ENCODE results near the gene BAIAP2.

Gene BAIAP2

GRCh38 chr17:81090361-81091136, 55.6 kb downstream of the BAIAP2 start:
- no peak for DNase-seq (ENCODE audit: low read depth in 2 of 2)

DNA sequence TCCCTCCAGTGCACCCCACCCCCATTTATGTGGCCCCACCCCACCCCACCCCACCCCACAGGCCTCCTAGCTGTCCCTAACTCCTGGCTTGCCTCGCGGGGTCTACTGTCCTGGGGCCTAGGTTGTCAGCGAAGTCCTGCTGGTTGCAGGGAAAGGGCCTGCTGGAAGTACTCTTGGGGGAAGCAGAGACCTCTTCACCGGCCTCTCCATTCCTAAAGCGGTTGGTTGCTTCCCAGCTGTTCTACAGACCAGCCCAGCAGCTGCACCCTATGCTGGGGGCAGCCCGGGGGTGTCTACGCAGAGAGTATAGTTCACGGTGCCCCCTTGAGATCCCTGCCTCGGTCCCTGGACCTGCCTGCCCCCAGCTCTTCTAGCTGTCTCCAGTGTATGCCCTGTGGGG, 56.2 kb downstream of the BAIAP2 start:
- DNase-seq (ENCODE audit: low read depth in 2 of 2) = no peak

- no peak for DNase-seq (ENCODE audit: low read depth in 2 of 2)
These were observed 57.0 kb downstream of the BAIAP2 start for GRCh38 chr17:81091774-81092517.

DNA sequence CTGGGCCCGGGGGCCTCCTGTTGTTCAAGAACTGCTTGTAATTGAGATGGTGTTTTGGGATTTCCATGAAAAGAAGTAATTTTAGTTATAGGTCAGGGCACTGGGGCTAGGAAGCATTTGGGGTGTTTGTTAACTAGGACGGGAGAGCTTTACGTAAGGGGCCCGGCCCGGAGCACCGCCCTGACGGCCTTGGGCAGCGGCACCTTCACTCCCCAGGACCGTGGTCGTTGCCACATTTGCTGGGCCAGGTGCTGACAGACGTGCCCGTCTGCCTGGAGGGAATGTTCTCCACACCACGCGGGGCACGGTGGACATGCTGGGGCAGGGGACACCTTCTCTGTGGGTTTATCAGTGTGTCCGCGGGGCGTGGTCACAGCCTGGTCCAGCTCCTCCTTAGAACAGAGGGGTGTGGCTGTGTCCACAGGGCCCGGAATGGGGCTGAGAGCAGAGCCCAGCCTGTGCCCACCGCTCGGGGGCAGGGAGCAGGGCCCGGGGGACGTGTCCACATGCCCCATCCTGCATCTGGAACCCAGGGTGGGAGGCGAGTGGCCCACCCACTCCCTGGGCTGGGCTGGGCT, 57.7 kb downstream of the BAIAP2 start:
- no peak for DNase-seq (ENCODE audit: low read depth in 2 of 2)

DNA sequence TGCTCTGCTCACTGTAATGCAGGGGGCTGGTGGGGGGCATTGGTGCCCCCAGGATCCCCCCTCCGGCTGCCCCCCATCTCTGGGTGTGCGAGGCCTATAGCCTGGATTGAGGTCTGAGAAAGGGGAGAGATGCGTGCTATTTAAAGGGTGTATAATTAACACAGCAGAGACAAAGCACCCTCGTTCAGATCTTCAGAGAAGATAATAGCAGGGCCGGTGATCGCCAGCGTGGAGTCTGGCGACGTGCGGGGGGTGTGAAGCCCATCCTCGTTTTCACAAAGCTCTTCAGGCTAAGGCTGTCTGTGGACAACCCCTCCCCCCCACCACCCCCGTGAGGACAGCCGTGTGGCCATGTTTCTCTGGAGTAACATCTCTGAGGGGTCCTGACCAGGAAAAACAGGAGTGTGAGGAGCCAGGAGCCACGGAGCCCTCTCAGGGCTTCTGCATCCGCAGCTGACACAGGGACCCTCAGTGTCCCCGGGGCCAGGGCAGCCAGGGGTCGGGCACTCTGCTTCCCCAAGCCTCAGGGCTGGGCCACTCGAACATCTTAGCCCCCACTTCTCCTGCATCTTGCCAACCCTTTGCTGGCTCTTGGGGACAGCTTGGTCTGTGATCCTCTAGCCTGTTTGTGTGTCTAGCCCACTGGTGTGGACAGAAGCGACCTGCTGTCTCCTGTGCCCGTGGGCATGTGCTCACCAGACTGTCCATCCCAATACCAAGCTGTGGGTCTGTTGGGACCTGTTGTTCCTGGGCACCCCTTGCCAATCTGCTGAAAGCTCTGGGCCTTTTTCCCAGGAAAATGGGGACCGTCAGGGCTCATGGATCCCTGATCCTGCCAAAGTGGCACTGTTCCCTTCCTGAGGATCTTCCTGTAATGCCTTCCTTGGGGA, 58.9 kb downstream of the BAIAP2 start:
- DNase-seq (ENCODE audit: low read depth in 2 of 2) = no peak

DNA sequence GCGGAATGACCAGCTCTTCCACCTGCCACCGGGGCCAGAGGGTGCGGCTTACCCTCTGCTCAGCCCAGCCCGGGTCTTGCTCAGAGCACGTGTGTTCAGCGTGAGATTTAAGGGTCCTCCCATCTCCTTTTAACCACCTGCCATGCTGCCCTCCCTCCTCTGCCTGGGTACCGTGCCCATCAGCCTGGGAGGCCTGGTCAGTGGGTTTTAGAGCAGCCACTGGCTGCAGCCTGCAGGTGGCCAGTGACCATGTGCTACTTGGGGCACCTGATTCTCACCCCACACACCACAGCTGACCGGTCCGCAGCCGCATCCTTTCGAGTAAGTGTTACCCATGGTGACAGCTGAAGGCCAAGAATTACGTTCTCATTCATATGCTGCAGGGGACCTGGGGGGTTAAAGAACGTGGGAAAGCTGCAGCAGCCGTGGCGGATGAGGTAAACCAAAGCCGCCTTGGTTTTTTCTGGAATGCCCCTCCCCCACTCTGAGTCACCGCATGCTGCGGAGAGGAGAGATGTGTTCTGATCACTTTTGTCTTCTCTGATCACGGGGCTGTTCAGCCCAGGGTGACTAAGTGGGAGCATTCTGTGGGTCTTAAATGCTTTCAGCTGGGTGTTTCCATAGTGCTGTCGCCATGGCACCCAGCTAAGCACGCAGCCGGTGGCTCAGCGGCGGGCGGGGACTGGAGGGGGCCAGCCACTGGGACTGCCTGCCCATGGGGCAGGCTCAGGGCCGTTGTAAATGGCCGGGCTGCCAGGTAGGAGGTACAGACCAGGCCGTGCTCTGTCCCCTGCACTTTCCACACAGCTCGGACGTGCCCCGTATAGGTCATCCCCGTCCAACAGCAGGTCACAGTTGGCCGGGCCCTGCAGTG, 59.8 kb downstream of the BAIAP2 start:
- DNase-seq (ENCODE audit: low read depth in 2 of 2) = peak; percentile 98

GRCh38 chr17:81095383-81095762, 60.4 kb downstream of the BAIAP2 start:
- no peak for DNase-seq (ENCODE audit: low read depth in 2 of 2)

DNA sequence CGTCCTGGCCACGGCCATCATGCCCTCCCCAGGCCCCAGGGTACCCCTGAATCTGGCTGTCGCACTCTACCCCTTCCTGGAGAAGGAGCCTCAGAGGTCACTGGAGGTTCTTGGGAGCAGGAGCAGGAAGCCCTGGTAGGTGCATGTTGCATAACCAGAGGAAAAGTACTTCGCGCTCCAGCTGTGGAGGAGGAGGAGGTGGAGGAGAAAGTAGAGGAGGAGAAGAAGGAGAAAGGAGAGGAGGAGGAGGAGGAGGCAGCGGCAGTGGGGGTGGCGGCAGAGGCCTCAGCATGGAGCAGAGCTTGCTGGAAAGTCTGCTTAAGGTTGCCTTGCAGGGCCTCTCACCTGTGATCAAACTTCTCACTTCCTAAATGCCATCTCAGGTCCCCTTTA, 61.8 kb downstream of the BAIAP2 start:
- DNase-seq (ENCODE audit: low read depth in 2 of 2) = no peak

GRCh38 chr17:81097134-81097942, 62.4 kb downstream of the BAIAP2 start:
- peak; percentile 41 to 43 for DNase-seq (ENCODE audit: low read depth in 2 of 2)

GRCh38 chr17:81097943-81098308, 63.0 kb downstream of the BAIAP2 start:
- DNase-seq (ENCODE audit: low read depth in 2 of 2) = no peak

DNA sequence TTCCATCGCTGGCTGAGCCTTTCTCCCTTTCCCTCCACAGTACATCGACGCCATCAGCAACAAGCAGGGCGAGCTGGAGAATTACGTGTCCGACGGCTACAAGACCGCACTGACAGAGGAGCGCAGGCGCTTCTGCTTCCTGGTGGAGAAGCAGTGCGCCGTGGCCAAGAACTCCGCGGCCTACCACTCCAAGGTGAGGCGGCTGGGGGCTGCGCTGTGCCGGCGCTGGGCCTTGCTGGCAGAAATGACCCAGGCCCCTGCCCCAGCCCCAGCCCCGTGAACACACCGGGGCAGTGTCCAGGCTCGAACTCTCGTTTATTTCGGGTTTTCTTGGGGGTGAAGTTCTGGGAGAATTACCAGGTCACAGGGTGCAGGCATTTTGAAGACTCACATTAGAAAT, 64.9 kb downstream of the BAIAP2 start:
- DNase-seq (ENCODE audit: low read depth in 2 of 2) = no peak

DNA sequence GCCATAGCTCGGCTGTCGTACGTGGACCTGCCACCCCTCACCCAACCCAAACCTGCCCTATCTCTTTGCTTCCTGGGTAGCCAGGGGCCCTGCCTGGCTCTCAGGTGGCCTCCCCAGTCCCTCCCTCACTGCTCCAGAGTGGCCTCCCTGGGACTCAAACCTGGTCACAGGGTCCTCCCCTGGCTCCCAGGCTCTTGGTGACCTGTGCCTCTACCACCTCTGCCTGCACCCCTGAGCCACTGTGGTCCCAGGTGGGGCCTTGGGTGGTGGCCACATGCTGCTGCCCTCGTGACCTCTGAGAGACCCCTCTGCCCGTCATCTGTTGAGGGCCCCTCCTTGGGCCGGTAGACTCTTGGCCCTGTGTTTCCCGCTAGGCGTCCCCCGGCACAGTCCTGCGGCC, 65.7 kb downstream of the BAIAP2 start:
- DNase-seq (ENCODE audit: low read depth in 2 of 2) = no peak

DNA sequence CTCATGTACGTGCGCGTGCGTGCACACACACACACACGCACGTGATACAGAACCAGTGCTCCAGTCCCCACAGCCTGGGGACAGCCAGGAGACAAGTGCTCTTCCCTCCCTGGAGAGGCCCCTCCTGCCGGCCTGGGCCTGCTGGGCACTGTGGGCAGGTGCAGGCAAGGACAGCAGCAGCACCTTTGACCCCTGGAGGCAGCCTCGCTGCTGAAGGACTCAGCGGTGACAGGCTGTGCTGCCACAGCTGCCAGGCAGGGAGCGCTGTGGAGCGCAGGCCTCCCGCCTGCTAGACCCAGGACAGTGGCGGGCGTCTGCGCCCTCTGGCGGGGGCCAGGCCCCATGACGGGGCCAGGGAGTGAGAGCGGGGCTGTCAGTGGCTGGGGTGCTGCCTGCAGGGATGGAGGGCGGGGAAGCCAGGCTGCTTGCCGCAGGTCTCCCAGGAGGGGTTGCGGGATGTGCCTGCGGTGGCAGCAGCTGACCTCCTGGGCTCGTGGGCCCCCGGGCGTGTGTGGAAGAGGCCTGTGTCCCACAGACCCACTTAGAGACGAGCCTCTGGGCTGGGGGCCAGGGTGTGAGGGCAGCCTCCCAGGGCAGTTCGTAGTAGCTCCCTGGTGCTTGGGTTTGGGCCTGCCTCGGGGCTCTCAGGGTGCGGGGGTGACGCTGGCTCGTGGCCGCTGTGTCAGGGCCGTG, 66.8 kb downstream of the BAIAP2 start:
- peak; percentile 18 to 24 for DNase-seq (ENCODE audit: low read depth in 2 of 2)

DNA sequence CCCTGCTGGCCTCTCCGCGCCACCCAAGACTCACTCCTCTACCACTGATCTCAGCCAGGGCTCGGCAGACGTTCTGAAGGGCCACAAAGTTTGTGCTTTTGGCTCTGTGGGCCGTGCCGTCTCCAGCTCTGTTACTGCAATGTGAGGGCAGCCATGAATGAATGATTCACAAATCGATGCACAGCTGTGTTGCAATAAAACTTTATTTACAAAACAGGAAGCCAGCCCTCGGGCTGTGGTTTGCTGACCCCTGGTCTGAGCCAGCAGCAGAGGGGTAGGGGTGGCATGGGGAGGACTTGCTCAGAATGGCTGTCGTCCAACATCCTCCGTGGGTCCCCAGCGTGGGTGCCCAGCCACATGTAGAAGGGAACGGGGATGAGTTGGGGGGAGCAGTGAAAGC, 67.4 kb downstream of the BAIAP2 start:
- DNase-seq (ENCODE audit: low read depth in 2 of 2) = no peak

- DNase-seq (ENCODE audit: low read depth in 2 of 2) = no peak
These were observed 67.9 kb downstream of the BAIAP2 start for GRCh38 chr17:81102869-81103268.

- no peak for DNase-seq (ENCODE audit: low read depth in 2 of 2)
These were observed 68.4 kb downstream of the BAIAP2 start for GRCh38 chr17:81103379-81103778.

- DNase-seq (ENCODE audit: low read depth in 2 of 2) = no peak
These were observed 71.8 kb downstream of the BAIAP2 start for GRCh38 chr17:81106716-81107115.

- no peak for DNase-seq (ENCODE audit: low read depth in 2 of 2)
These were observed 73.3 kb downstream of the BAIAP2 start for GRCh38 chr17:81108220-81108619.

DNA sequence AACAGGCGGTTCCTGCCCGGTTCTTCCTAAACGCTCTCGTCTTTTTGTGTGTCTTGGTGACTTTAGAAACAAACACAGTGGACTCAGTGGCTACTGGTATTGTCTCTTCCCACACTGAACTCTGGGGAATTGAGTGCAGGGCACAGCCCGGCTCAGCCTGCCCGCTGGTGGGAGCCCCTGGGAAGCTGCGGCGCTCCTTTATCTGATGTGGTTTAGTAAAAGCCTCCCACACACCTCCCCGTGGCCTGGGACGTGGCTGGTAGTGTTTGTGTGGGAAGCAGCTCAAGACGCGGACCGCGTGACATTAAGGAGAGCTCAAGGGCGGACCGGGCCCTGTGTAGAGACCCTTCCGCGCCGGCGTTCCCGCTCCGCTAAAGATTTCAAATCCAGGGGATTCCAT, 75.0 kb downstream of the BAIAP2 start:
- no peak for DNase-seq (ENCODE audit: low read depth in 2 of 2)

All from fibroblast of skin of left biceps (primary cell).